ENCODE data around the gene BANF1.

The BANF1 gene

DNA sequence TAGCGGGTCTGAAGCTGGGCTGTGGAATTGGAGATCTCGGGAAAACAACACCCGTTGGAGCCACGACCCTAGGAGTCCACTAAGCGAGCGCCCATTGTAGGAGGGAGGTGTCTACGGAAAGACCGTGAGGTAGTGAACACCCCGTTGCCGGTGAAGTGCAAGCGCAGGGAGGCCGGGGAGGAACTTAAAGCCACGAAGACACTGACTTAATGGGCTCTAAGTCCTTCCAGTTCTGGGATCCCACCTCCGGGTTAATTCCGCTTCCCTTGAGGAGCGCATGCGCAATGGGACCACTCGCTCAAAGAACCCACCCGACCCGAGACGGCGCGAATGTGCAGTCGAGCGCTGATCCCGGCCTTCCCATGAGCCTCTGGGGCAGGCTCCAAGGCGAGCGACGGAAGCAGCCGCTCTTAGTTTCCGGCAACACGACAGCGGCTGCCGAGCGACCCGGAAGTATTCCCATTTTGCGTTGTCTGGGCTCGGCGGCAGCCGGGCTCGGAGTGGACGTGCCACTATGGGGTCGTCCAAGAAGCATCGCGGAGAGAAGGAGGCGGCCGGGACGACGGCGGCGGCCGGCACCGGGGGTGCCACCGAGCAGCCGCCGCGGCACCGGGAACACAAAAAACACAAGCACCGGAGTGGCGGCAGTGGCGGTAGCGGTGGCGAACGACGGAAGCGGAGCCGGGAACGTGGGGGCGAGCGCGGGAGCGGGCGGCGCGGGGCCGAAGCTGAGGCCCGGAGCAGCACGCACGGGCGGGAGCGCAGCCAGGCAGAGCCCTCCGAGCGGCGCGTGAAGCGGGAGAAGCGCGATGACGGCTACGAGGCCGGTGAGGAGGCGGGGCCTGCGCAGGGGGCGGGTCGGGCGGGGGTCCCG is 40.8 kb upstream of the BANF1 start, which contains the start of gene SART1:
SART1 (plus strand) TSS at position 468 of the 874 bp plus-strand sequence; CDS start at position 515, 47 bp downstream.
- in situ Hi-C loops (cut with HindIII; ENCODE audit: low sequenced_read_pairs), result no loop called here
- H3K4me3 ChIP-seq (ENCODE audit: low read depth, low read length), result peak within 1 kb of the TSS; percentile 78
- peak; percentile 99 for DNase-seq (ENCODE audit: low read depth, low spot score)
- TF ChIP-seq, protein P1, sequence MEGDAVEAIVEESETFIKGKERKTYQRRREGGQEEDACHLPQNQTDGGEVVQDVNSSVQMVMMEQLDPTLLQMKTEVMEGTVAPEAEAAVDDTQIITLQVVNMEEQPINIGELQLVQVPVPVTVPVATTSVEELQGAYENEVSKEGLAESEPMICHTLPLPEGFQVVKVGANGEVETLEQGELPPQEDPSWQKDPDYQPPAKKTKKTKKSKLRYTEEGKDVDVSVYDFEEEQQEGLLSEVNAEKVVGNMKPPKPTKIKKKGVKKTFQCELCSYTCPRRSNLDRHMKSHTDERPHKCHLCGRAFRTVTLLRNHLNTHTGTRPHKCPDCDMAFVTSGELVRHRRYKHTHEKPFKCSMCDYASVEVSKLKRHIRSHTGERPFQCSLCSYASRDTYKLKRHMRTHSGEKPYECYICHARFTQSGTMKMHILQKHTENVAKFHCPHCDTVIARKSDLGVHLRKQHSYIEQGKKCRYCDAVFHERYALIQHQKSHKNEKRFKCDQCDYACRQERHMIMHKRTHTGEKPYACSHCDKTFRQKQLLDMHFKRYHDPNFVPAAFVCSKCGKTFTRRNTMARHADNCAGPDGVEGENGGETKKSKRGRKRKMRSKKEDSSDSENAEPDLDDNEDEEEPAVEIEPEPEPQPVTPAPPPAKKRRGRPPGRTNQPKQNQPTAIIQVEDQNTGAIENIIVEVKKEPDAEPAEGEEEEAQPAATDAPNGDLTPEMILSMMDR (IDR thresholded peaks at IDR 0.05; ENCODE audit: low read depth, low read length), result no peak

DNA sequence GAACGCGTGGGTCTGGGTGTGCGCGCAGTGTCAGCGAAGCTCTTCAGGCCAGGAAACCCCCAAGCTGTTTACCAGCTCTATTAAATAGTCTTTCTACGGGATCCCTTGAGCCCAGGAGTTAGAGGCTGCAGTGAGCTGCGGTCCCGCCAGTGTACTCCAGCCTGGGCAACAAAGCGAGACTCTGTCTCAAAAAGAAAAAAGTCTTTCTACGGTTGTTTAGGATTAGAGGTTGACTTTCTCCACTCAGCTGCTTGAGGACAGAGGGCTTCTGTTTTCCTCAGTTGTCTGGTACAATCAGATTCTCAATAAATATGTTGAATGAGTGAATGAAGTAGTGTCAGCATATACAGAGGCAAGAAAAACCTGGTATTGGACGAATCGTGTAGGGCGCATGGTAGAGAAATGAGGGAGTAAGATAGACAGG is 40.1 kb upstream of the BANF1 start:
- TF ChIP-seq, protein P1 (IDR thresholded peaks at IDR 0.05; ENCODE audit: low read depth, low read length), result no peak
- peak overlapping the region; percentile 78 for H3K4me3 ChIP-seq (ENCODE audit: low read depth, low read length)
- no peak for DNase-seq (ENCODE audit: low read depth, low spot score)
- in situ Hi-C loops (cut with HindIII; ENCODE audit: low sequenced_read_pairs), result no loop called here

DNA sequence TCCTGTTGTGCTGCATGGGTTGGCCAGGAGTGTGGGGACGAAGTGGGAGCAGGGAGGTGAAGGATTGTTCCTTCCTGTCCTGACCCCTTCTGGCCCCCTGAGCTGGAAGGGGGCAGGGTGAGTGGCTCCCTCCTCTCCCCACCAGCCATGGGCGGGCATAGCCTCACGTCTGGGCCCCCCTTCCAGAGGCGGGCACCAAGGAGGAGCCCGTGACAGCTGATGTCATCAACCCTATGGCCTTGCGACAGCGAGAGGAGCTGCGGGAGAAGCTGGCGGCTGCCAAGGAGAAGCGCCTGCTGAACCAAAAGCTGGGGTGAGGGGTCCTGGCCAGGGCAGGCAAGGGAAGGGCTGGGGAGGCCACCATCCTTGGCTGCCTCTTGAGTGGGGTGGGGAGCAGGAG is 37.4 kb upstream of the BANF1 start:
- in situ Hi-C loops (cut with HindIII; ENCODE audit: low sequenced_read_pairs), result no loop called here
- DNase-seq (ENCODE audit: low read depth, low spot score), result no peak
- TF ChIP-seq, protein P1 (IDR thresholded peaks at IDR 0.05; ENCODE audit: low read depth, low read length), result no peak
- no peak overlapping the region for H3K4me3 ChIP-seq (ENCODE audit: low read depth, low read length)

DNA sequence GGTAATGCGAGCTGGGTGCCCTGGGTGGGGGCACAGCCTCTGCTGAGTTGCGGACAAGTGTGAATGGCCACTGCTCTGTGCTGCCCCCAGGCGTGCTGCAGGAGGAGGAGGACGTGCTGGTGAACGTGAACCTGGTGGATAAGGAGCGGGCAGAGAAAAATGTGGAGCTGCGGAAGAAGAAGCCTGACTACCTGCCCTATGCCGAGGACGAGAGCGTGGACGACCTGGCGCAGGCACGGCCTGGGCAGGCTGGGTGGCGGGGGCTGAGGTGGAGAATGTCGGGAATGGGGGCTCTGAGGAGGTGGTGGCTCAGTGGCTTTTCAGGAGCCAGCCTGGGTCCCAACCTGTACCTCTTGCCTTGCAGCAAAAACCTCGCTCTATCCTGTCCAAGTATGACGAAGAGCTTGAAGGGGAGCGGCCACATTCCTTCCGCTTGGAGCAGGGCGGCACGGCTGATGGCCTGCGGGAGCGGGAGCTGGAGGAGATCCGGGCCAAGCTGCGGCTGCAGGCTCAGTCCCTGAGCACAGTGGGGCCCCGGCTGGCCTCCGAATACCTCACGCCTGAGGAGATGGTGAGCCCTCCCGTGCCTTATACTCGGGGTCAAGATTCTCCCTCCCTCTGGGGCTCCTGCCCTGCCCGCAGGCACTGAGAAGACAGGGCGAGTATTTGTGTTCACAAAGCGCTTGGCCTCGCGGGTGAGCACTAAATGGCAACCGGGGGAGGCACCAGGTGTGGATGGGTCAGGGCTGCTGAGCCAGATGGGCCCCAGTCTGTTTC is 36.1 kb upstream of the BANF1 start:
- no peak for DNase-seq (ENCODE audit: low read depth, low spot score)
- TF ChIP-seq, protein P1 (IDR thresholded peaks at IDR 0.05; ENCODE audit: low read depth, low read length), result no peak
- in situ Hi-C loops (cut with HindIII; ENCODE audit: low sequenced_read_pairs), result no loop called here
- no peak overlapping the region for H3K4me3 ChIP-seq (ENCODE audit: low read depth, low read length)

DNA sequence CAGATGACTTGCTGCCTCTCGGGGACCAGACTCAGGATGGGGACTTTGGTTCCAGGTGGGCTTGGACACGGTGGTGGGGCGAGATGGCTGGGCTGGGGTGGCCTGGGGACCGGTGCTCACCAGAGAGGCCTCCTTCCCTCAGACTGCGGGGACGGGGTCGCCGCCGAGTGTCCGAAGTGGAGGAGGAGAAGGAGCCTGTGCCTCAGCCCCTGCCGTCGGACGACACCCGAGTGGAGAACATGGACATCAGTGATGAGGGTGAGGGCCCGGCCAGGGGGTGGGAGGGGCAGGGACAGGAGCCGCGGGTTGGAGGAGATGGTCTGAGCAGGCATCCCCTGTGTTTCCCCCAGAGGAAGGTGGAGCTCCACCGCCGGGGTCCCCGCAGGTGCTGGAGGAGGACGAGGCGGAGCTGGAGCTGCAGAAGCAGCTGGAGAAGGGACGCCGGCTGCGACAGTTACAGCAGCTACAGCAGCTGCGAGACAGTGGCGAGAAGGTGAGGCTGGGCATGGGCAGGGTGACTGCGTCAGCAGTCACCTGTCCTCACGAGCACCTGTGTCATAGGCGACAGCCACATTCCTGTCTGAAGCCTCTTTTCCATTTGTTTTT is 34.9 kb upstream of the BANF1 start:
- no peak for DNase-seq (ENCODE audit: low read depth, low spot score)
- H3K4me3 ChIP-seq (ENCODE audit: low read depth, low read length), result no peak overlapping the region
- TF ChIP-seq, protein P1 (IDR thresholded peaks at IDR 0.05; ENCODE audit: low read depth, low read length), result no peak
- in situ Hi-C loops (cut with HindIII; ENCODE audit: low sequenced_read_pairs), result no loop called here
